Left ventricle myocardium superior (tissue), 1 donor: ENCODE data around the gene GAL3ST1. TPM values are rescaled to one million over a fixed set of nuclear protein-coding genes. Genes with fewer than 3 reads are reported as not detected.
"Not testable (repeated sequence)": the region's sequence is repeated elsewhere in the genome, so short reads cannot be mapped to it uniquely, and the experiment has no call there.

Source experiments
- ATAC-seq: fragments of 200-7000 bp; cut with Tn5 transposase; one replicate; pipeline ENCODE4 v1.9.1; 2020; ENCODE audit warnings: mild to moderate bottlenecking, moderate library complexity
- DNase-seq: peaks from one replicate; pipeline ENCODE4 v3.0.0-alpha.2; 2020
- intact Hi-C: fragments of 100-400 bp; cut with micrococcal nuclease; formaldehyde crosslinking; loops from one replicate; pipeline ENCODE4 v1.11.0; 2022
- total RNA-seq: library from RNA; stranded (reverse); fragmentation: NEBNext Ultra II Directional; extraction: Animal tissue kit (Norgen Biotek cat#: 25700); gene quantifications from one replicate; pipeline ENCODE4 v1.2.1, GENCODE V29; 2021
- donor health status: DM: no; HTN: yes; CAD: no; lungs with severe emphysema.

The GAL3ST1 gene
- total RNA-seq, 1 donor from 2014 or later, result 0.57 TPM

DNA sequence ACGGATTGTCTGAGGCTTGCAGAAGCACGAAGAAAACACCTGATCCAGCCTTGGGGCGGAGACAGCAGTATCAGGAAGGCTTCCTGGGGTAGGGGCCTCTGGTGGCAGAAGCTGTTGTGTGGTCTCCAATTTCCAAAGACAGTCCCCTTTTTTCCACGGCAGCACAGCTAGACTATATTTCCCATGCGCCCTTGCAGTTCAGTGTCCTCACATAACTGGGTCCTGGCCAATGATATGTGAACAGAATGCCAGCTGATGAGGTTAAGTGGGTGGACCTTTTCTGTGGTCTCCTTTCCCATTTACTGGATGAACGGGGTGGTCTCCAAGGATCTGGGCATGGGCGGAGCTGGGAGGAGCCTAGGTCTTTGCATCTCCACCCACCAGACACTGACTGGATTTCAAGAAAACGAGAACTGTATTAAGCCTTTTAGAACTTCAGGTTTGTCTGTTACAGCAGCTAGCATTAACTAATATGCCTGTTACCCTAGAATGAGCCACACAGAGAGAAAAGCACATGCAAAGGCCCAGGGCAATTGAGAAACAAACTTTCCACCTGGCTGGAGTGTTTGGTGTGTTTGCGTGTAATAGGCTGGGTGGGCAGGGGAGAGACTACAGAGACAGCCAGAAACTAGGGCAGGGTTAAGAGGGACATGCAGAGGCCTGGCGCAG, 6.2 kb downstream of the GAL3ST1 start:
- intact Hi-C loops, result no loop called here
- DNase-seq (no peak), ATAC-seq (no peak)

DNA sequence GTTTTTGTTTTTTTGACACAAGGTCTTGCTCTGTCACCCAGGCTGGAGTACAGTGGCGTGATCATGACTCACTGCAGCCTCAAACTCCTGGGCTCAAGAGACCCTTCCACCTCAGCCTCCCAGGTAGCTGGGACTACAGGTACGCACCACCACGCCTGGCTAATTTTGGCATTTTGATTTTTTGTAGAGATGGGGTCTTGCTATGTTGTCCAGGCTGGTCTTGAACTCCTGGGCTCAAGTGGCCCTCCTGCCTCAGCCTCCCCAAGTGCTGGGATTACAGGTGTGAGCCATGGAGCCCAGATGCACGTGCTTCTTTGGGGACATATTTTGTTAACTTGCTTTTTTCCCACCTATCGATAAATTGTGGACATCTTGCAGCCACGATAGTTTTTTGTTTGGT, 7.2 kb downstream of the GAL3ST1 start:
- DNase-seq, ATAC-seq, intact Hi-C loops: not testable (repeated sequence)

DNA sequence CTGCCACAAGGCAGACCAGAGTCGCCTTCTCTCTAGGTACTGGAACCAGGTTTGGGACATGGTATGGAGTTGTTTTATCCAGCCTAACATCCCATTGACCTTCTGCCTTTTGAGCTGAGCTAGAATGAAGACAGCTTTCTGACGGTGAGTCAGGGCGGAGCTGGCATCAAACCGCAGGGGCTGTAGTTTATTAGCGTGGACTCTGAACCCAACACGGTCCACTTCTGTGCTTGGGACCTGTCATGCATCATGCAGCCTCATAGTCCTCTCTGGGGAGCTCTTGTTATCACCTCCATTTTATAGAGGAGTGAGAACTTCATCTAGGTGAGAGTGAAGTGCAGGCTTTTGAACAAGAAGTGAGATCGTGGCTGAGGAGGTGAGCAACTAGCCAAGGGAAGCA, 8.3 kb downstream of the GAL3ST1 start:
- DNase-seq, result no peak
- intact Hi-C loops, result no loop called here

DNA sequence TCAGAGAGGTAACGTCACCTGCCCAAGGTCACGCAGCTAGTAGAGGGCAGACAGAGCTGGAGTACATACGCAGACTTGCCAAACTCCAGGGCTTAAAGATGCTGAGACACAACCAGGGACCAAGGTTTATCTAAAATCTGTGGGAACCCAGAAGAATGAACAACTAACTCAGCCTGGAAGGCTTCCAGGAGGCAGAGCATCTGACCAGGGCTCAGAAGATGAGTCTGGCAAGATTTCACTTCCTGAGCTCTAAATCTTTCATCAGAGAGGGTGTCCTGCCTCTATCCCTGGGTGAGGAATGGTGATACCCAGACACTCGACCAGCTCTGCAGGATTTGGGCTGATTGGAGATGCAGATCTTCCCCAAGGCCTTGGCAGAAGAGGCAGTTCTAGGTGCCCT, 9.1 kb downstream of the GAL3ST1 start:
- DNase-seq, result no peak
- no peak for ATAC-seq
- intact Hi-C loops, result no loop called here

More for the DNA sequence above, 8.3 kb downstream of the GAL3ST1 start:
- no peak for ATAC-seq

DNA sequence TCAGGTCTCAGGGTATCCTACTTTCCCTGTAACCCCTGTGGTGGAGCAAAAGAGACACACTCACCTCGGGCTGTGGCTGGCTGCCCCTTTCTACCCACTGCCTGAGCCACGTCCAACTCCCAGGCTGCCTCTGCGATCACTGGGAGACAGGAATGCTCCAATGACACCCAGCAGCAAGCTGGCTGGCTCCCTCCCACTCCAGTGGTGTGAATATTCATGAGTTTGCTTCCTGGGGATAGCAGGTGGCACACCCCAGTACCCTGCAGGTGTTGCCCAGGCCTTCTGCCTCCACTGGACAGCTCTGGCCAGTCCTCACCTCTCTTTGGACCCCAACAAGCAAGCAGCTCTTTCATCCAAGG, 9.7 kb downstream of the GAL3ST1 start:
- ATAC-seq (no peak), DNase-seq (no peak)
- intact Hi-C loops, result no loop called here

DNA sequence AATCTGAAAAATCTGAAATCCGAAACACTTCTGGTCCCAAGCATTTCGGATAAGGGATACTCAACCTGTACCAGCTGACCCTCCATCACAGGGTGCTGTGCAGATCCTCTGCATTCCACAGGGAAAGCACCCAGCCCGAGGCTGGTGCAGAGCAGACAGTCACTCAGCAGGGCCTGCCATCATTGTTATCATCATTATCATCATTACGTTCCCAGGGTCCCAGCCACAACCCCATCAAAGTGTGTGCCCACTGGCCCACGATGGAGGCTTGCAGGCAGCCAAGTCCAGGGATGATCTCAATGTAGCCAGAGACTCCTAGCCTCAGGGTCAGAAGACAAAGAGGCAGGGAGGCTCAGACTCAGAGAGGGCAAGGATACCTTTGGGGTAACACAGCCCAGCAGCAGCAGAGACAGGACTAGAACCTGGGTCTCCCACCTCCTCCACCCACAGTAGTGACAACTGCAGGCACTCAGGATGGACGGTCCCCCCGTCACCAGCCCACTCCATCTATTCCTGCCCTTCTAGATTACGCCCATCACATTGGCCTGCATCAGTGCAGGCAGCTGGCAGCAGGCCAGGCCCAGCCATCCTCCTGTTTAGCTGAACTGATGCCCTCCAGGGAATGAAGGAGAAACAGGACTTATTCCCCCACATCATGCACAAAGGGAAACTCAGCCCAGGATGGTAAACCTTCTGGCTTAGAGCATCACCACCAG, 10.3 kb downstream of the GAL3ST1 start:
- ATAC-seq (no peak), DNase-seq (no peak)
- intact Hi-C loops, result no loop called here

DNA sequence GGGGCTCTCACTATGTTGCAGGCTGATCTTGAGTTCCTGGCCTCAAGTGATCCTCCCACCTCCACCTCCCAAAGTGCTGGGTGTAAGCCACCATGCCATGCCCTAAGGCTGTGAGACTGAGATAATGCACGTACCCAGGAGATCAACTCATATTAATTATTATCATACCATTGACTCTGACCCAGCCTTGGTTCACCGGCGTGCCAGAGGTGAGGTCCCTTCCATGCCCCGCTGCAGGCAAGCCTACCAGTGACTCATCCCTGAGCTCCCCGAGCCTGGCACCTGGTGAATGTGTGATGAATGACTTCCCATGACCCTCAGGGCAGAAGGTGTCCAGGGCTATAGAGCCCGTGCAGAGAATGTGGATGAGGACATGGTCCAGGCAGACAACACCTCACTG, 12.1 kb downstream of the GAL3ST1 start:
- no peak for ATAC-seq
- DNase-seq, result no peak
- intact Hi-C loops, result no loop called here

DNA sequence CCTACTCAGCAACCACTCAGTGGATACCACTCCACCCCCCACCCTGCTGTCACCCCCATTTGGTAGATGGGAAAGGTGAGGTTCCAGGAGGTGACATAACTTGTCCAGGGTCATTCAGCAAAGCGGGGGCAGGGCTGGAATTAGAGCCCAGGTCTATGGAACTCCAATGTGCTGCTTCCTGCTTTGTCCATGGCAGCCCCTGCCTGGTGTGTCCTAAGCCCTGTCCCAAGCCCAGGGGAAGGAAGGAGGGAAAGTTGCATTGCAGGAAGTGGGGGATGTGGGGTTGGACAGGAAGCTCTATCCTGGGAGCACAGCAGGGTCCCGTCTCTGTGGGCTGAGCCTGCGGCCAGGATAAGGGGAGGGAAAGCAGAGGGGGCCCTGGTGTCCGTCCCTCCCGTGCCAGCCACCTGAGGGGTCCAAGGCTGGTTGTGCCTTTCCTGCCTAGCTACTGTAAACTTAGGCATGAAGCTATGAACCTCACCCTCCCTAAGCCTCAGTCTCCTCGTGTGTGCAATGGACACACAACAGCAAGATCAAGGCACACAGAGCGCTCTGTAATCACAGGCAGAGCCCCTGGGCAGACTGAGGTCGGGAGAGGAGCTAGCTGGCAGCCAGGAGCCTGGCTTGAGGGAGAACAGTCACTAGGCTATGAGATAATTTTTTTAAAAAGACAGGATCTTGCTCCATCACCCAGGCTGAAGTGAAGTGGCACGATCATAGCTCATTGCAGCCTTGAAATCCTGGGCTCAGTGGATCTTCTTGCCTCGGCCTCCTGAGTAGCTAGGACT, 12.9 kb downstream of the GAL3ST1 start:
- DNase-seq, result no peak
- ATAC-seq, result no peak
- intact Hi-C loops, result no loop called here

DNA sequence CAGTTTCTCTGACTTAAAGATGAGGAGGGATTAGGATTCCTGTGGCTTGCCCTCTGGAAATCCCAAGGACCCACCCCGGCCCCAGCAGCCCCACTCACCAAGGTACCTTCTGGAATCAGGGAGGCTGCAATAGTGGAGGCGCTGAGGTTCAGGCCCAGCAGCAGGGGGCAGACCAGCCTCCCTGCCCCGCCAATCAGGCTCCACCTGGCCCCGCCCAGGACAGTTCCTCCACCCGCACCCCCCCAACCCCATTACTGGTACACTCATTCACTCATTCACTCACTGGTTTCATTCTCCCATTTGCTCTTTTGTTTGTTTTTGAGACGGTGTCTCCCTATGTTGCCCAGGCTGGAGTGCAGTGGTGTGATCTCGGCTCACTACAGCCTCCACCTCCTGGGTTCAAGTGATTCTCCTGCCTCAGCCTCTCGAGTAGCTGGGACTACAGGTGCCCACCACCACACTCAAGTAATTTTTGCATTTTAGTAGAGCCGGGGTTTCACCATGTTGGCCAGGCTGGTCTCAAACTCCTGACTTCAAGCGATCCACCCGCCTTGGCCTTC, 13.7 kb downstream of the GAL3ST1 start:
- ATAC-seq, DNase-seq, intact Hi-C loops: not testable (repeated sequence)

DNA sequence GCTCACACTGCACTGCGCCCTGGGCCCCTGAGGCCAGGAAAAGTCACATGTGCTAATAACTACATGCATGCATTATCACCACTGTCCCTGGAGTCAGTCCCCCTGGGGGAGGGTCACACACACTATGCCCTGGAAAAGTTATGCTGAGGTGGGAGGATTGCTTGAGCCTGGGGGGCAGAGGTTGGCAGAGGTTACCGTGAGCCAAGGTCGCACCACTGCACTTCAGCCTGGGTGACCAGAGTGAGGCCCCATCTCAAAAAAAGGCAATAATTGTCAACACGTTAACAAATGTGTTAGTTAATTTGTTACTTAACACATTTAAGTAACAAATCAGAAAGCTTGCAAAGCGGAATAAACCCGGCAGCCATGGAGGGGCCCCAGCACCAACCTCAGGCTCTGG, 14.6 kb downstream of the GAL3ST1 start:
- no peak for ATAC-seq

DNA sequence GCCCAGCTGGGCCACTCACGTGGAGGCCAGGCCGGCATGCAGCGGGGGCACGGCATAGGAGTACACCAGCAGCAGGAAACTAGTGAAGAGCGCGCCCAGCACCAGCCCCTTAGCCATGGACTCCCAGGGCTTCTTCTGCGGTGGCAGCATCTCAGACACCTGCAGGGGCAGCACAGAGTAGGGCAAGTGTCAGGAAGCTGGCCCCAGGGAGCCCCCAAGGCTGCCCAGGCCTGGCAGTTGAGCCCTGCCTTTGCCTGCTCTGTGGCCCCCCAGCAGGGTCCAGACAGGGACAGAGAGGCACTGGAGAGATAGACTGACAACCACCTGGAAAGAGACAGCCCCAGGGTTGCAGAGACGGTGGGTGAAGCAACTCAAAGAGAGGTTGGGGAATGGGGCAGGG, 17.2 kb downstream of the GAL3ST1 start:
- intact Hi-C loops, result no loop called here
- ATAC-seq (no peak), DNase-seq (no peak)

More for the DNA sequence above, 14.6 kb downstream of the GAL3ST1 start:
- no peak for DNase-seq
- intact Hi-C loops, result no loop called here

DNA sequence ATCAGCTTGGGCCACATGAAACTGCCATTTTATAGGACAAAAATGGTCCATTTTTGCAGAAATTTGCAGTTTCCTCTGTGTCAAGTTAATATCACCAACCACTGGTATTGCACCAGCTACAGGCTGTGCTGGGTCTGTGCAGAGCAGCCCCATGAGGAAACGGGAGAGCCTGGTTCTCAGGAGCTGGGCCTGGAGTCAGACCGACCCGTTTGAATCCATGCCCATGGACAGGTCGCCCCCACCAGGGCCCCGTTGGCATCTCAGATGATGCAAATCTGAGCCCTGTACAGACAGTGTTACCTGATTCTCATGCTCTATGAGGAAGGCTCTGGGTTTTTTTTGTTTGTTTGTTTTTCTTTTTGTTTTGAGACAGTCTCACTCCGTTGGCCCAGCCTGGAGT, 18.1 kb downstream of the GAL3ST1 start:
- ATAC-seq, result no peak
- intact Hi-C loops, result no loop called here
- DNase-seq, result no peak

DNA sequence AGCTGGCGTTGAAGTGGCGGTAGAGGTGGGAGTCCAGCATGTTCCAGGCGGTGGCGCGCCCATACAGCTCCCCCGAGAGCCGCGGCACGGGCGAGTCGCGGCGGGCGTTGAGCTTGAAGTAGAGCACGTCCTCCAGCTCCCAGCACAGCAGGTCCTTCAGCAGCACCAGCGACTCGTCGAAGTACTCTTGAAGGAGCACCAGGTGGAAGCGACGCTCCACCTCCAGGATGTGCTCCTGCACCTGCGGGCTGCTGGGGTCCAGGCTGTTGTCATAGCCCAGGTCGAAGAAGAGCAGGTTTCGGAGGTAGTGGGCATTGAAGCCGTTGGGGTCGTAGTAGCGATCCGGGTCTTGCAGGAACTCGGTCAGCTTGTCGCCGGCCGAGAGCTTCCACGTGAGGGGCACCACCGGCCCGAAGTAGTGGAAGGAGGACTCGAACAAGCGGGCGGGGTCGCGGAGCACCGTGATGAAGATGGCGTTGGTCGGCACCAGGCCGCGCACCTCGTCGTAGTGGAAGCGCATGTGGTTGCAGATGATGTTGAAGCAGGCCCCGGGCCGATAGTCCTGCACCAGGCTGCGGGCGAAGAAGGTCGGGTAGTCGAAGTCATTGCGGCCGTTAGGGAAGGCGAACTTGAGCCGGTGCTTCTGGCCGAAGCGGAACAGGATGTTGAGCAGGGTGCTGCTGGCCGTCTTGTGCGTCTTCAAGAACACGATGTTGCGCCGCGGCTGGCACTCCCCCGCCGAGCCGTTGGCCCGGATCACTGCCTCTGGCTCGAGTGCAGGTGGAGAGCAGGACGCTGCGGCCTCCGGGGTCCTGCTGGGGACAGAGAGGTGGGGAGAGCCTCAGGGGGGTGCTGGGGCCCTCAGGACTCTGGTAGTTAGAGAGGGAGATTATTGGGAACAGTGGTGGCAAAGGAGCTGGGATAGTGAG, 18.9 kb downstream of the GAL3ST1 start:
- ATAC-seq, result no peak
- no peak for DNase-seq
- intact Hi-C loops, result no loop called here

DNA sequence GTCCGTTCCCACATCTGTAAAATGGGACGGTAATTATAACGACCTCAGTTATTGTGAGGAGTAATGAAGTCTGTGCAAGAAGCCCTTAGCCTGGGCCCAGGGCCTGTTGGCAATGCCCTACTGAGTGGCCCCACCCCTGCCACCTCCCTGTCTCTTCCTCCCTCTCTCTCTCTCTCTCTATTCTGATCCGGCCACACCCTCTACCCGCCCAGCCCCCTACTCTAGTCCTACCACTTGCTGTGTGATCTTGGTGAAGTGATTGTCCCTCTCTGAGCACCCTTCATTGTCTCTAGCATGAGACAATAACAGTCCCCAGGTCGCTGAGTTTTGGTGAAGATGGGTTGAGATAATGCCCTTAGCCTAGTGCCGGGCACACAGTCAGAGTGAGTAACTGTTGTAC, 20.5 kb downstream of the GAL3ST1 start:
- intact Hi-C loops, result no loop called here
- no peak for ATAC-seq
- no peak for DNase-seq

DNA sequence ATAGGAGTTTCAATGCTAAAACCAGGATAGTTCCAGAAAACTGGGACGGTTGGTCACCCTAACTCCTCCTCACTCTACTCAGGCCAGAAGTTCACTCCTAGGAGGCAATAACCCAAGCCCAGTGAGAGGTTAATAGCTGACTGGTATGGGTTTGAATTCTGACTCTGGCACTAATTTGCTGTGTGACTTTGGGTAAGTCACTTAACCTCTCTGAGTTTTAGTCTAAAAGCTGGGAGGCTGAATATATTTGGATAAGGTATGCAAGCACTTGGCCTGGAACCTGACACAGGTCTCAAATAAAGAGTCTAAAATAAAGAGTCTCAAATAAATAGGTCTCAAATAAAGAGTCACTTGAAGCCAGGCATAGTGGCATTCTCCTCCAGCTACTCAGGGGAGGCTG, 21.7 kb downstream of the GAL3ST1 start:
- no peak for ATAC-seq
- no peak for DNase-seq
- intact Hi-C loops, result no loop called here

DNA sequence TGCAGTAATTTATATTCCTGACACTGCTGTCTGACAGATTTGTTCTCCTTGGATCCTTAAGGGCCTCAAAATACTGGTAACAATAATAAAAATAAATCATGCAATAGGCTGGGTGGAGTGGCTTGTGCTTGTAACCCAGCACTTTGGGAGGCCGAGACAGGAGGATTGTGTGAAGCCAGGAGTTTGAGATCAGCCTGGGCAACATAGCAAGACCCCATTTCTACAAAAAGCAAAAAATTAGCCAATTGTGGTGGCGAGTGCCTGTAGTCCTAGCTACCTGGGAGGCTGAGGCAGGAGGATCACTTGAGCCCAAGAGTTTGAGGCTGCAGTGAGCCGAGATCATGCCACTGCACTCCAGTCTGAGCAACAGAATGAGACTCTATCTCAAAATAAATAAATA, 22.7 kb downstream of the GAL3ST1 start:
- ATAC-seq, intact Hi-C loops, DNase-seq: not testable (repeated sequence)

DNA sequence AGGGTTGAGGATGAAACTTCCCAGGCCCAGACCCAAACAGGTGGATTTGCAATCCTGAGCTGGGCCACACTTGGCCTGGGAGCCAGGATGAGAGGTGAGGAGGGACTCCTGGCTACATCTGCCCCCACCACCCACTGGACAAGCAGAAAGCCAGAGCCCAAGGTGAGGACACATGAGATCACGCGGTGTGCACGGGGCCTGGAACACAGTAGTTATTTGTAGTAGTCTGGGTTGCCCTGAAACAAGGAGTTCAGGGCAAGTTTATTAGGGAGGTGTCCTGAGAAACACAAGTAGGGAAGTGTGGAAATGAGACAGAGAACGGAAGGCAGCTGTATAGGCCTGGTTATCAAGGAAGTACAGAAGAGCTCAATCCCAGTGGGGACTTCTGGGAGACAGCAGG, 27.3 kb downstream of the GAL3ST1 start:
- no peak for ATAC-seq
- no peak for DNase-seq
- intact Hi-C loops, result no loop called here

DNA sequence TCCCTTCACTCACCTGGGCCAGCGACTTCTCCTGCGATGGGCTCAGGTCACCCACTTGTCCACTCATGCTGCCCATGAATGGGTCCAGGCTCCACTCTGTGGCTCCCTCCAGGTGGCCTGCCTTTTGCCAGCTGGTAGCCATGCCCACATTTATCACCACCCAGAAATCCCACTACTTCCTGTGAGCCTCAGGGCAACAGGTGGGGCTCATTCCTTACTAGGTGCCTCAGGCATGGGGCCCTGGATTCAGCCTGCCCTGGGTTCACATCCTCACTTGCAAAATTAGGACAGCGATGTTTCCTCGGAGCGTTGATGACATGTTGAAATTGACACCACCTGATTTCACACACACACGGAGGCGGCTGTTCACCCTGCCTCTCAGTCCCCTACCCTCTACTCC, 27.8 kb downstream of the GAL3ST1 start, which contains the start of gene SEC14L6:
Gene SEC14L6, minus strand, starts transcription at position 126 of the 400 bp plus-strand sequence. Its CDS starts 59 bp downstream, at position 67.
- intact Hi-C loops, result no loop called here
- no peak for DNase-seq

DNA sequence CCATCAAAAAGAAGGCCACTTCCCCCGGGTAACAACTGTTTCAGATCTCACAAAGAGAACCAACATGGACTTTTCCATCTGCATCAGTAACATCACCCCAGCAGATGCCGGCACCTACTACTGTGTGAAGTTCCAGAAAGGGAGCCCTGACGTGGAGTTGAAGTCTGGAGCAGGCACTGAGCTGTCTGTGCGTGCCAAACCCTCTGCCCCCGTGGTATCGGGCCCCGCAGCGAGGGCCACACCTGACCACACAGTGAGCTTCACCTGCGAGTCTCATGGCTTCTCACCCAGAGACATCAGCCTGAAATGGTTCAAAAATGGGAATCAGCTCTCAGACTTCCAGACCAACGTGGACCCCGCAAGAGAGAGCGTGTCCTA, 31.7 kb downstream of the GAL3ST1 start:
- ATAC-seq (no peak), DNase-seq (no peak)
- intact Hi-C loops, result no loop called here

More for the DNA sequence above, 27.8 kb downstream of the GAL3ST1 start, which contains the start of gene SEC14L6:
- ATAC-seq, result no peak
